Left ventricle myocardium superior (tissue), 1 donor: ENCODE data around the gene FPR2. TPM values are rescaled to one million over a fixed set of nuclear protein-coding genes. Genes with fewer than 3 reads are reported as not detected.
"Not testable (repeated sequence)": the region's sequence is repeated elsewhere in the genome, so short reads cannot be mapped to it uniquely, and the experiment has no call there.

ENCODE experiments used
- ATAC-seq: fragments of 200-7000 bp; cut with Tn5 transposase; one replicate; pipeline ENCODE4 v1.9.1; 2020; ENCODE audit warnings: mild to moderate bottlenecking, moderate library complexity
- DNase-seq: peaks from one replicate; pipeline ENCODE4 v3.0.0-alpha.2; 2020
- intact Hi-C: fragments of 100-400 bp; cut with micrococcal nuclease; formaldehyde crosslinking; loops from one replicate; pipeline ENCODE4 v1.11.0; 2022
- total RNA-seq: library from RNA; stranded (reverse); fragmentation: NEBNext Ultra II Directional; extraction: Animal tissue kit (Norgen Biotek cat#: 25700); gene quantifications from one replicate; pipeline ENCODE4 v1.2.1, GENCODE V29; 2021
- donor health status: DM: no; HTN: yes; CAD: no; lungs with severe emphysema.

FPR2 gene
- total RNA-seq, 1 donor from 2014 or later: 1.0 TPM

DNA sequence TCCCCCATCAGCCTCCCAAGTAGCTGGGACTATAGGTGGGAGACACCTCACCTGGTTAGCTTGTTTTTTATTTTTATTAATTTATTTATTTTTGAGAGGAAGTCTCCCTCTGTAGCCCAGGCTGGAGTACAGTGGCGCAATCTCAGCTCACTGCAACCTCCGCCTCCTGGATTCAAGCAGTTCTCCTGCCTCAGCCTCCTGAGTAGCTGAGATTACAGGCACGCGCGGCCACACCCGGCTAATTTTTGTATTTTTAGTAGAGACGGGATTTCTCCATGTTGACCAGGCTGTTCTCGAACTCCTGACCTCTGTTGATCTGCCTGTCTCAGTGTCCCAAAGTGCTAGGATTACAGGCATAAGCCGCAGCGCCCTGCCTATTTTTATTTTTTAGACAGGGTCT, 22.5 kb upstream of the FPR2 start:
- intact Hi-C loops, ATAC-seq, DNase-seq: not testable (repeated sequence)

DNA sequence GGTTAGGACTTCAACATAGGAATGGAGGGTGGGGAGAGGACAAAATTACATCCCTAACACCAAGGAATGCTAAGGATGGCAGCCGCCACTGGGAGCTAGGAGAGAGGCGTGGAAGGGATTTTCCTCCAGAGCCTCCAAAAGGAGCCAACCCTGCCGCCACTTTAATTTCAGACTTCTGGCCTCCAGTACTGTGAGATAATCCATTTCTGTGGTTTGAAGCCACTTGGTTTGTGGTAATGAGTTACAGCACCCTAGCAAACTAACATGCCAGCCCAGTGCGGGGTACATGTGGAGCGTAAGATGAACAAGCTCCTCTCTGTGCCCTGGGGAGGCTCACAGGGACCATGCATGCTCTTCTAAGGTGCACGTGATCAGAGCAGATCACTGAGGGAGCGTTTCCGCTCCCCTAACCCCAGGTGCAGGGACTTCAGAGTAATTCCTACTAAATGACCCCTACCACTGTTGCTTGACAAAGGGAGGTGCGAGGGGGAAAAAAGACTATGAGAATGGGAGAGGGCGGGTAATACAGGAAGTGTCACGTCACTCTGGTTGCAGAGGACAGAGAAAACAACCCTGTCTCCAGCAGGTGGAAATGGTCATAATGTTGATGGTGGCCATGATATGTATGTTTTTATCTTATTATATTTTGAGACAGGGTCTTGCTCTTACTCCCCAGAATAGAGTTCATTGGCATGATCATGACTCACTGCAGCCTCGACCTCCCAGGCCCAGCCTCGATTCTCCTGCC, 21.3 kb upstream of the FPR2 start:
- DNase-seq (no peak), ATAC-seq (no peak)
- intact Hi-C loops: no loop called here

GRCh38 chr19:51740356-51740755, 20.6 kb upstream of the FPR2 start:
- no peak for ATAC-seq

DNA sequence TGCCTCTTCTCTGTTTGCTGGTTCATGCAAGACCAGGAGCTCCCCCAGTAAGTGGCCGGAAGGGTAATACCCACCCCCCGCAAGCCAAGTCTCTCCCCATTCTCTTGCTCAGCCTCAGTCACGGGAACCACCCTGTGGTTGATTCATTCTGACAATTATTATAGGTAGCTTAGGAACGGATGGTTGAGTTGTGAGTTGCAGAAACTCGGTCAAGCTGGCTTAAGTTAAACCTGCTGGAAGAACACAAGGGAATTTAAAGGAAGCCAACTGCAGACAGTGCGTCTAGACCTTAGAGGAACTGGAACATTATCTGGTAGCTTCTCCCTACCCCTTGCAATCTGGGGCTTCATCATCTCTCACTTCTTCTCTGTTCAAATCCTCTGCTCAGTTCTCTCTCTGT, 18.2 kb upstream of the FPR2 start:
- no peak for ATAC-seq
- intact Hi-C loops: no loop called here
- no peak for DNase-seq

More at GRCh38 chr19:51740356-51740755, 20.6 kb upstream of the FPR2 start:
- intact Hi-C loops: no loop called here
- no peak for DNase-seq

GRCh38 chr19:51743405-51743804, 17.6 kb upstream of the FPR2 start:
- ATAC-seq: no peak
- no peak for DNase-seq
- intact Hi-C loops: no loop called here

- intact Hi-C loops: no loop called here
- DNase-seq (no peak), ATAC-seq (no peak)
Observed at GRCh38 chr19:51746731-51747130, 14.2 kb upstream of the FPR2 start.

DNA sequence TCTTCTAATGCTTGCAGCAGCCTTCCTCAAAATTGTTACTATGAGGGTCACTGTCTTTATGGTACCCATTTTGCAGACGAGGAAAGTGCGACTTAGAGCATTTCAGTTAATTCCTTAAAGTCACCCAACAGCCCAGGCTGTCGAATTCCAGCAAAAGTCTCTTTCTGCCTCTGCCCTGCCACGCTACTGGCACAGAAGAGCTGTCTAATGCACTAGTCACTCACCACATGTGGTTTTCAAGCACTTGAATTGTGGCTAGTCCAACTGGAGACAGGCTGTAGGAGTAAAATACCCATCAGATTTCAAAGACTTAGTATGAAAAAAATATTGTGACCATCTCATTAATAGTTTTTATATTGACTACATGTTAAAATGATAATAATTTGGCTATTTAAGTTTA, 11.0 kb upstream of the FPR2 start:
- ATAC-seq (no peak), DNase-seq (no peak)
- intact Hi-C loops: no loop called here

GRCh38 chr19:51750400-51751094, 10.4 kb upstream of the FPR2 start:
- no peak for DNase-seq
- no peak for ATAC-seq
- intact Hi-C loops: no loop called here

DNA sequence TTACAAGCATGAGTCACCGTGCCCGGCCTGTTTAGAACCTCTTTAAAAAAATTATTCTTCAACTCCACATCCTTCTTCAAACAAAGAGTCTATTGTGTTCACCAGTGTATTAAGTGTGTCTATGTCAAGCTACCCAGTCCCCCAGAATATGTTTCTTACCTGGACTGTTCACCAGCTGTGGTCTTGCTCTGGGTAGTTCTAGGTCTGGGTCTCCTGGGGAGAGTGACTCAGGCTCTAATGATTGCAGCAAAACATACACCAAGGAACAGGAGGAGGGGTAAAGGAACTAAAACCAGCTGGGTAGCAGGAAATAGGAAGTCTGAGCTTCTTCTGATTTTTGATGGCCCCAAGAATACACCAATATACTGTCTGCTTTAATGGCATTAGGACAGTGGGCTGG, 9.3 kb upstream of the FPR2 start, which contains the start of gene FPR1:
FPR1 (minus strand) TSS at position 224 of the 400 bp plus-strand sequence. CDS start 4,884 bp downstream, outside the sequence.
- ATAC-seq: peak; percentile 79
- no peak for DNase-seq
- intact Hi-C loops: no loop called here

DNA sequence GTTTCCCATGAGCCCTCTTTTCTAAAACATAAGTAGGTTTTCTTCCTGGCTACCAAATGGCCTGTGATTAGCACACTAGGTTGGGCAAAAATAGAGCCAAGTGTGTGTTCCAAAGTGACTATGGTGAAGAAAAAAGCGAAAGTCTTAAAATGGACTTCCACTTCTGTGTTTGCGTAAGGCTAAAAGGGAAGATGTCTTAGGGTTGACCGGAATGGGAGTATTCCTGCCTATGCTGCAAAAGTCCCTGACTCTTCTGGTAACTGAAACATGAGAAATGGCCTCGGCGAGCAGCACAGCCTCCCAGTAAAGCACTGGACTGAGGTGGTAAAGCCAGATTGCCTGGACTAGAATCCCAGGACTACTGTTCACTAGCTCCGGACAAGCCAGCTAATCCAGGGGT, 6.9 kb upstream of the FPR2 start:
- DNase-seq (no peak), ATAC-seq (peak; percentile 47)
- intact Hi-C loops: no loop called here

DNA sequence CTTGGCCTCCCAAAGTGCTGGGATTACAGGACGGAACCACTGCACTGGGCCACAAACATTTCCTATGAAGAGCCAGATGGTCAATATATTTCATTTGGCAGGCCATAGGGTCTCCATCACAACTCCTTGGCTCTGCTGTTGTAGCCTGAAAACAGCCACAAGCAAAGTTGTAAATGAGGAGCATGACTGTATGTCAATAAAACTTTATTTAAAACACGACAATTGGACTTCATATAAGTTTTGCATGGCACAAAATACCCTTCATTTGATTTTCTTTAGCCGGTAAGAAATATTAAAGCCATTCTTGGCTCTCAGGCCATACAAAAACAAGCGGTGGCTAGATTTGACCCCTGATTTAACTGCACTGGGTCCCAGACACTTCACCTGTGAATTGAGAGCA, 6.2 kb upstream of the FPR2 start:
- ATAC-seq (no peak), DNase-seq (no peak)
- intact Hi-C loops: no loop called here

DNA sequence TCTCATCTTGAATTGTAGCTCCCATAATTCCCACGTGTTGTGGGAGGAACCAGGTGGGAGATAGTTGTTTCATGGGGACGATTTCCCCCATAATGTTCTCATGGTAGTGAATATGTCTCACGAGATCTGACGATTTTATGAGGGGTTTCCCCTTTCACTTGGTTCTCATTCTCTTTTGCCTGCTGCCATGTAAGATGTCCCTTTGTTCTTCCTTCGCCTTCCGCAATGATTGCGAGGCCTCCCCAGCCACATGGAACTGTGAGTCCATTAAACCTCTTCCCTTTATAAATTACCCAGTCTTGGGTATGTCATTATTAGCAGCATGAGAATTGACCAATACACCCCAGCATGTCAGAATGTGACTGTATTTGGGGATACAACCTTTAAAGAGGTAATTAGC, 5.4 kb upstream of the FPR2 start:
- intact Hi-C loops: no loop called here
- no peak for ATAC-seq
- no peak for DNase-seq

GRCh38 chr19:51761696-51762095, 716 bp downstream of the FPR2 start:
- ATAC-seq (no peak), DNase-seq (no peak)
- intact Hi-C loops: no loop called here

GRCh38 chr19:51765086-51765485, 4.1 kb downstream of the FPR2 start:
- DNase-seq (no peak), ATAC-seq (no peak)
- intact Hi-C loops: no loop called here

- DNase-seq (no peak), ATAC-seq (no peak)
- intact Hi-C loops: no loop called here
Observed at GRCh38 chr19:51766461-51766860, 5.5 kb downstream of the FPR2 start.

DNA sequence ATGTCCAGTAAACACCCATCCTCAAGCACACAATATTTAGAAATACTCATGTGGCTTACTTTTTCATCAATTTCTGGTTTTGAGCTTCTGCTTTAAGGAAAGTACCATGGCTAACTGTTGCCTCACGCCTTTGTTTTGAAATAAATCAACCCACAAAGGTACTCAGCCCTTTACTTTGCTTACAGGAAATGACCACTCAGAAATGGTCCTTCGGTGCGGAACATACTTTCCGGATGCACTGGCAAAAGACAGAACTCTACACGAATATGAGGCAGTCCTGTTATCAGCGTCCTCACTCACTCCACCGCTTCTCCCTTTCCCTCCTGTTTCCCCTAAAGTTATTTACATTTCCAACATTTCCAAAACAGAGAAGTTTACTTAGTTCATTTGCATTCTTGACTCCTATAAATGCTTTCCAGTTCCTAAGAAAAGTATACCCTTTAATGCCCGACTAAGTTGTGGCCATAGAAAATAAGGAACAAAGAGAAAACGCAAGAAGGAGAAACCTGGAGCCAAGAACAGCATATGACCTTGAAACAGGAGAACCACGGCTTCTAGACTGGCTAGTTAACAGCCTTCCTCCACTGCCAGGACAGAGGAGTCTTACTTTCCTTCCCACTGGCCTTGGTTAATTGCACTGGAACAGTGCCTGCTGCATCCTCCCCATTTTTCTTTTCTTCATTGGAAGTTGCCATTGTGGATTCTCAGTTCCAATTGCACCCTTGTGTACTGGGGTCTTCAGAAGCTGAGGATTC, 10.6 kb downstream of the FPR2 start:
- intact Hi-C loops: no loop called here
- DNase-seq: no peak
- no peak for ATAC-seq

DNA sequence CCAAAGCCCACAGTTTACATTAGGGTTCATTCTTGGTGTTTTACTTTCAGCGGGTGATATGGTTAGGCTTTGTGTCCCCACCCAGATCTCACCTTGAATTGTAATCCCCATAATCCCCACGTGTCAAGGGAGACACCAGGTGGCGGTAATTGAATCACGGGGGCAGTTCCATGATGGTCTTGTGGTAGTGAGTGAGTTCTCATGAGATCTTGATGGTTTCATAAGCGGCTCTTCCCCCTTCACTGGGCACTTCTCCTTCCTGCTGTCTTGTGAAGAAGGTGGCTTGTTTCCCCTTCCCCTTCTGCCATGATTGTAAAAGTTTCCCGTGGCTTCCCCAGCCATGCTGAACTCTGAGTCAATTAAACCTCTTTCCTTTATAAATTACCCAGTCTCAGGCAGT, 12.0 kb downstream of the FPR2 start:
- ATAC-seq: no peak
- intact Hi-C loops: no loop called here
- DNase-seq: no peak

GRCh38 chr19:51776561-51776960, 15.6 kb downstream of the FPR2 start:
- ATAC-seq, DNase-seq, intact Hi-C loops: not testable (repeated sequence)

DNA sequence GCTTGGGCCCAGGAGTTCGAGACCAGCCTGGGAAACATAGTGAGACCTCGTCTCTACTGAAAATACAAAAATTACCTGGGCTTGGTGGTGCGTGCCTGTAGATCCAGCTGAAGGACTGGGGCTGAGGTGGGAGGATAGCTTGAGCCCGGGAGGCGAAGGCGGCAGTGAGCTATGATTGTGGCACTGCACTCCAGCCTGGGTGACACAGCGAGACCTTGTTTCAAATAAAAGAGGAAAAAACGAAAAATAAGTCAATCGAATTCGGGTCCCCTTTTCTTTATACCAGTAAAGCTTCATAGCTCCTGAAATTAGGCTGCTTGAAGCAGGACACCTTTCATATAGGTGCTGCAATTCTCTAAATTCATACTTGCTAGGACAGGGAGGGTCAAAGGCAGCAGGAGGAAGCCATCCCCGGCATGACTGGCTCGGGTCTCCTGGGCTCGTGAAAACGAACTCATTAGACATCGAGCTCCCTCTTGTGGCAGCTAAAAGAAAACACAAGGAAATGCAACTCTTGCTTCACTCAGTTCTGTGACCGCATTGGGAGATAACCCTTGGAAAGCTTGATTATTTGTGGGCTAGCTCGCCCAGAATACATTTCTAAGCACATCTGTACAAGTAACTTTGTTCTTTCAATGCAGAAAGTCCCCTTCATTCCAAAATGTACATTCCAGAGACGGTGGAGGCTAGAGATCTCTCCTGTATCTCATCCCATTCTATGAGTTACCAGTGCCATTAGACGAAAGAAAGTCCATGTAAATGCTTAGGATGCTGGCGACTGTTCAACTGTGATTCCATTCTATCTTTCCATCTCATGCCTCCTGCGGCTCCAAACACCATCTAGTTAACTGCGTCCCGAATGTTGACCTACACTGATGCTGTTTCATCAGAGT, 16.8 kb downstream of the FPR2 start:
- ATAC-seq (peak; percentile 96), DNase-seq (peak; percentile 78)
- intact Hi-C loops: no loop called here
